HG02970 (cell line): ENCODE results near the gene CCDC43.
A peak's percentile ranks its signal among the peaks of the same experiment; 100 is the strongest.
"Not testable (repeated sequence)": the region's sequence is repeated elsewhere in the genome, so short reads cannot be mapped to it uniquely, and the experiment has no call there.

Experiments used
- ATAC-seq: cut with Tn5 transposase; IDR thresholded peaks from one replicate; pipeline ENCODE4 v1.9.1; 2021; ENCODE audit warnings: mild to moderate bottlenecking, moderate library complexity, moderate number of reproducible peaks; ENCODE audit not compliant: unreplicated experiment, low FRiP score

Gene CCDC43, protein sequence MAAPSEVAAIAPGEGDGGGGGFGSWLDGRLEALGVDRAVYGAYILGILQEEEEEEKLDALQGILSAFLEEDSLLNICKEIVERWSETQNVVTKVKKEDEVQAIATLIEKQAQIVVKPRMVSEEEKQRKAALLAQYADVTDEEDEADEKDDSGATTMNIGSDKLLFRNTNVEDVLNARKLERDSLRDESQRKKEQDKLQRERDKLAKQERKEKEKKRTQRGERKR

DNA sequence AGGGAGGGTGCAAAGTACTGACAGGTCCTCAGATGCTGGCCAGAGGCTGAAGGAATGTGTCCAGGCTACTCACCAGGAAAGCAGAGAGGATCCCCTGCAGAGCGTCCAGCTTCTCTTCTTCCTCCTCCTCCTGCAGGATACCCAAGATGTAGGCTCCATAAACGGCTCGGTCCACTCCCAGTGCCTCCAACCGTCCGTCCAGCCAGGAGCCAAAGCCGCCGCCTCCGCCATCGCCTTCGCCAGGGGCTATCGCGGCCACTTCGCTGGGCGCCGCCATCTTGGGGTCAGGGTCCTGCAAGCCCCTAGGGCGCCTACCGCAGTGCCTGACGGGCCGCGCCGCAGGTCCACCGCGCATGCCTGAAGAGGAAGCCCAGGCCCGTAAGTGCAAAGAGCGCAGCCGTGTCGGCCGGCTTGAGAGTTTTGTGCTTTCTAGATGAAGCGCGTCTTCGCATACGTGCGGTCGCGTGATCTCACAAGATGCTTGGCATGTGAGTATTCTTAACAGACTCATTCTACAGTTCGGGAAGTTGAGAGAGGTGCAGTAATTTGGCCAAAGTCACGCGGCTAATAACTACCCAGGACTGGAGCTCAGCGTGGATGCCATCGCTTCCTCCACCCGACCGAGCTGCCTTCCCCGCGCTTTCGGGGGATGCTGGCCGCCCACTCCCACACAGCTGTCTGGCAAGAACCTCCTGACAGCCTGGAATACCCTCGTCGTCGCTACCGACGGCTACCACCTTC is at the start of gene CCDC43:
CCDC43 (minus strand) TSS at position 300 of the 741 bp plus-strand sequence; CDS start at position 277, 23 bp downstream.
- ATAC-seq: peak; percentile 87

DNA sequence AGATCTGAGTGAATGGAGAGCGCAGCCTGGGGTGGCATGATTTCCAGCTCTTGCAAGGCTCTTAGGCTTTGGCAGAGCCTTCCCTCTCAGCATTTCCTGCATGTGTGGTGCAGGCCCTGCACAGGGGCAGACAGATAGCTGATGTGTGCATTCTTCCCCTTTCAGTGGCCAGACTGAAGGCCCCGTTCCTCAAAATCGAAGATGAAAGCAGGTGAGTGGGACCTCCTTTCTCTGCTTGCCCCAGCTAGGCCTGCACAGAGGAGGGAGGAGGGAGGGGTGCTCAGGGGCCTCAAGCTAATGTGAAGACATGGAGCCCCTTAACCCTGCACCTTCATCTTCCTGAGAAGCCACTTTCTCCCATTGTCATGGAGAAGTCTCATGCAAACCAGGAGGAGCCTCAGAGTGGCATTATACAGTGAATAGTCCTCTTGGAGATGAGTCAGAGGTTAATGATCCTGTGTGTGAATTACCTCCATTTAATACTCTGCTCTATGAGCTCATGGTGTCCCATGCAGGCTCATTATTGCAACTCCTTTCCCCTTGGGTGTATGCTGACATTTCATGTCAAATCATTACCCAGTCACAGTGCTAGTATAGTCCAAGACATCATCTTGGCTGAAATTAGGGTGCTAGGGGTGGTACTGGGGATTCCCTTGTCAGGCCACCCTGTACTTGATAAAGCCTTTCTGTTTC is 48.8 kb upstream of the CCDC43 start:
- ATAC-seq: no peak

GRCh38 chr17:44736551-44737240 is 47.1 kb upstream of the CCDC43 start:
- no peak for ATAC-seq

DNA sequence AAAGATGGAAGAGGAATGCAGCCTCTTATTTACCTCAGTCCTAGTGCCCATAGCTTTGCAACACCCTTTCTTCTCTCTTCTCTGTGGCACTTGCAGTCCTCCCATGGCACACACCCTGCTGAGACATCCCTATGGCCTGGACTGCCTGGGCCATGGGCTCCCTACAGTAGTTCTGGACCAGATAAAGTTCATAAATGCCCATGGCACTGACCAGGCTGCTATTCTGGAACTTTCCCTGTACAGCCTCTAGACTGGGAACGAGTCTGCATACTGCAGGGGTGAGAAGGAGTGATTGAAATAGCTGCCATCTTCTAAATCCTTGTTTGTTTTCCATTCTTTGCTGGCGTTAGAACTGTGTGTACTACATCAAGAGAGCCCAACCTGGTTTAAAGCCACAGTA is 44.7 kb upstream of the CCDC43 start:
- no peak for ATAC-seq

- ATAC-seq: no peak
Measured at GRCh38 chr17:44733753-44734152, 44.2 kb upstream of the CCDC43 start.

GRCh38 chr17:44726121-44726520 is 36.5 kb upstream of the CCDC43 start:
- ATAC-seq: not testable (repeated sequence)

DNA sequence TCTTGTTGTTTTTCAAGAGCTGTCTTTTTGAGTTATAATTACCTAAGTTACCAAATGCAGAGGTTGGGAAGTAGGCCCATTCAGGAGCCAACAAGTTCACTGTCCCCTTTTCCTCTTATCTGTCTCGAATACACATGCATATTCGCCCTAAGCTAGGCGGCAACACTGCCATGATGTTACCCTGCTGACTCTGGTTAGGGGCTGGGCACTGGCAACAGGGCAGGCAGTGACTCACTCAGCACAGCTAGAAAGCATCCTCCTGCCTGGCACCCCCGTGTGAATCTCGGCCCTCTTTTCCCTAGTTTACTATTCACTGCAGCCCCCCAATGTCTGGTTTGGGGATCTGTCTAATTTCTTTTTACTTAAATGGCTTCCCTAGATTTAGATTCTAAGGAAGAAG is 32.7 kb upstream of the CCDC43 start:
- ATAC-seq: no peak

DNA sequence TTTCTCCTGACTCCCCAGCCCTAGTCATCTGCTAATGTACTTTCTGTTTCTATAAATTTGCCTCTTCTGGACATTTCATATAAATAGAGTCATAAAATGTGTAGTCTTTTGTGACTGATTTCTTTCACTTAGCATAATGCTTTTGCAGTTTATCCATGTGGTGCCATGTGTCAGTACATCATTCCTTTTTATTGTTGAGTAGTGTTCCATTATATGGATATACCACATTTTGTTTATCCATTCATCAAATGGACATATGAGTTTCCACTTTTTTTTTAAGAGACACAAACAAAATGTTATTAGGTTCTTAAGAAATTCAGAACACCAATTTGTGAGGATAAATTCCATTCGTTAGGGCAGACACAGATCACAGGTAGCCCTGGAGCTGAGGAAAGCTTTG is 29.9 kb upstream of the CCDC43 start:
- ATAC-seq: no peak

GRCh38 chr17:44708401-44709263 is 19.1 kb upstream of the CCDC43 start, which contains the start of gene DBF4B:
DBF4B (plus strand) TSS chr17:44708665; CDS start chr17:44708821, 156 bp downstream.
- peak; percentile 82 for ATAC-seq

GRCh38 chr17:44707755-44708400 is 18.3 kb upstream of the CCDC43 start:
- no peak for ATAC-seq

GRCh38 chr17:44700288-44700687 is 10.7 kb upstream of the CCDC43 start:
- not testable (repeated sequence) for ATAC-seq

- no peak for ATAC-seq
Measured at GRCh38 chr17:44693609-44694008, 4.0 kb upstream of the CCDC43 start.

DNA sequence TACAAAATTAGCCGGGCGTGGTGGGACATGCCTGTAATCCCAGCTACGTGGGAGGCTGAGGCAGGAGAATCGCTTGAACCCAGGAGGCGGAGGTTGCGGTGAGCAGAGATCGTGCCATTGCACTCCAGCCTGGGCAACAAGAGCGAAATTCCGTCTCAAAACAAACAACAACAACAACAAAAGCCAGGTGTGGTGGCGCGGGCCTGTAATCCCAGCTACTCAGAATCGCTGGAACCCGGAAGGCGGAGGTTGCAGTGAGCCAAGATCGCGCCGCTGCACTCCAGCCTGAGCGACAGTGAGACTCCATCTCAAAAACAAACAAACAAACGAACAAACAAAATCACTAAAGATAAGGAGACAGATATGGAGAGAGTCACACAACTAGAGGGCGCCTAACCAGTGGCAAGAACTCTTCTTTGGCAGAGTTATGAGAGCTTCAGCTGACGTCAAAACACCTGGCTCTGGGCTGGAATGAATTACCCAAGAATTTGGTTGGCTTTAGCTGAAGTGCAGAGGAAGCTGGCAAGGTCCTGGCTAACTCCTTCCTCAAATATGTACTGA is 1.2 kb upstream of the CCDC43 start:
- ATAC-seq: not testable (repeated sequence)

DNA sequence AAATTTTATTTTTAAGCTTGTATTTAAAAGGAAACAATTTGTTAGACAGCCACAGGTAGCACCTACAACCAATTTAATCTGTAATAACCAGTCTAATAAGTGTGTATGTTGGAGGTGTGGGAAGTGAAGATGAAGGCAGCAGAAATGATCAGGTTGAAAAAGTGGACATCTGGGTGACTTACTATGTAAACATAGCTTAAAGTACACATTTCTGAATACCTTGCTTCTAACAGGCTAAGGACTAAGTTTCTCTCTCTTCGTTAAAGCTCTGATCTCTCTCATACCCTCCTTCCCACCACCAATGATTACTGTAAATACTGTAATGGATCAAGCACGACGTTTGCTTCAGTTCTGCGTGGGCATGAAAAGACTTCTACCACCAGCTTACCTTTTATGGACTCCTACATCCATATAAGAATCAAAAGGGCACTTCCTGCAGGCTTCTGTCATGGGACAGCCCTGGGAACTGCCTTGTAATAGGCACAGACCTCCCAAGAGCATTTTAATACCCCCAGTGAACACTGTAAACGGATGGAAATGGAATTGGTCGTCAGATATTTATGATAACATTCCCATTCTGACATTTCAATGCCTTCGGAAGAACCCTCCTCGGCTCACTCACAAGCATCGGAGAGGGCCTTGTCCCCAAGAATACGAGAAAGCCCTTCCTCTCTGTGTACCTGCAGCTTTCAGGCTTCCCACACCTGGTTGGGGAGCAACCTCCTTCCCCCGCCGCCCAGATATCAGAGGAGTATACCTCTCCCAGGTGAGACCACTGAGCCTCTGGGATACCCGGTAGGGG is 700 bp downstream of the CCDC43 start:
- ATAC-seq: no peak

DNA sequence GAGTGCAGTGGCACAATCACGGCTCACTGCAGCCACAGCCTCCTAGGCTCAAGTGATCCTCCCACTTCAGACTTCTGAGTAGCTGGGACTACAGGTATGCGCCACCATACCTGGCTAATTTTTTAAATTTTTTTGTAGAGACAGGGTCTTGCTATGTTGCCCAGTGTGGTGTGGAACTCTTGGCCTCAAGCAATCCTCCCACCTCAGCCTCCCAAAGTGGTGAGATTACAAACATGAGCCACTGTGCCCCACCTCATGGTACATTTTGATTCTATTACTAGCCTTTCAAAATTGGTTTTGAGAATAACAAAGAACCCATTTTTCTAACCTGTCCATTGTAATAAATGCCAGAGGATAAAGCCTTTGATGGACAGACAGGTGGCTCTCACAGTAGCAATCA is 1.4 kb downstream of the CCDC43 start:
- ATAC-seq: no peak

DNA sequence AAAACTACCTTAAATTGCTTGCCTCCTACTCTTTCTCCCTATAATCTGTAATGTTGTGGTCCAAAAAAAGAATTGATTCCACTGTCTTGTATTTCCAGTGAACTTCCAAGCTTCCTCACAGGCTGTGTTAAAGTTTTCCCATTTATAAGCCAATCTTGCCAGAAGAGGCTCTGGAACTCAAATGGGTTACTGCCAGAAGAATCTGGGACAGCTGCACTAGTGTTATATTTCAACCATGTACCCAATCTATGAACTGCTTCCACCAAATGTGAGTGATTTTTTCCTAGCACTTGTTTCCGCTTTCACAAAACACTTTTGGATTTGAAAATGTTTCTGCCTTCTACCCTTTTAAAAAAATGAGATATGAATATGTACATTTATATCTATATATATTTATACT is 1.8 kb downstream of the CCDC43 start:
- no peak for ATAC-seq

DNA sequence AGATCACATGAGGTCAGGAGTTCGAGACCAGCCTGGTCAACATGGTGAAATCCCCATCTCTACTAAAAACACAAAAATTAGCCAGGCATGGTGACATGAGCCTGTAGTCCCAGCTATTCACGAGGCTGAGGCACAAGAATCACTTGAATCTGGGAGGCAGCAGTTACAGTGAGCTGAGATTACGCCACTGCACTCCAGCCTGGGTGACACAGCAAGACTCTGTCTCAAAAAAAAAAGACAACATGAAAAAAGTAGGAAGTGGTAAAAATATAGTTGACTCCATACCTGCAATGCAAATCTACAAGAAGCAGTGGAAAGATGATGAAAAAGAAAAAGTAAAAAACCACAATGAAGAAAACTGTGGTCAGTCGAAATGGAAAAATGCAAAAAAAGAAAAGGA is 6.3 kb downstream of the CCDC43 start:
- ATAC-seq: not testable (repeated sequence)

GRCh38 chr17:44677136-44677535 is 12.4 kb downstream of the CCDC43 start:
- no peak for ATAC-seq
